Upper lobe of right lung (tissue), 1 donor: ENCODE data around the gene MACROD1. TPM values are rescaled to one million over a fixed set of nuclear protein-coding genes. Genes with fewer than 3 reads are reported as not detected.
A peak's percentile ranks its signal among the peaks of the same experiment; 100 is the strongest.

Source experiments
- ATAC-seq: fragments of 200-7000 bp; cut with Tn5 transposase; one replicate; pipeline ENCODE4 v1.9.1; 2020; ENCODE audit warnings: mild to moderate bottlenecking, moderate library complexity
- DNase-seq: peaks from one replicate; pipeline ENCODE4 v3.0.0-alpha.2; 2020
- H3K27ac ChIP-seq: fragments of 200-600 bp; one replicate; pipeline ENCODE4 v1.8.0; 2022
- H3K27me3 ChIP-seq: fragments of 200-600 bp; one replicate; pipeline ENCODE4 v1.8.0; 2022; ENCODE audit warnings: mild to moderate bottlenecking
- H3K36me3 ChIP-seq: fragments of 200-600 bp; one replicate; pipeline ENCODE4 v1.8.0; 2022
- H3K4me1 ChIP-seq: fragments of 200-600 bp; one replicate; pipeline ENCODE4 v1.8.0; 2022
- H3K4me3 ChIP-seq: fragments of 200-600 bp; one replicate; pipeline ENCODE4 v1.8.0; 2022; ENCODE audit warnings: mild to moderate bottlenecking
- H3K9me3 ChIP-seq: fragments of 200-600 bp; one replicate; pipeline ENCODE4 v1.8.0; 2022
- CTCF ChIP-seq: fragments of 200-600 bp; IDR thresholded peaks from one replicate; pipeline ENCODE4 v1.8.0; 2022; ENCODE audit warnings: antibody characterized with exemption
- intact Hi-C: fragments of 100-400 bp; cut with DNase I; formaldehyde crosslinking; loops from one replicate; pipeline ENCODE4 v1.11.0; 2022
- total RNA-seq: library from RNA; stranded (reverse); fragmentation: NEBNext Ultra II Directional; extraction: Animal tissue kit (Norgen Biotek cat#: 25700); gene quantifications from one replicate; pipeline ENCODE4 v1.2.1, GENCODE V29; 2021
- donor health status: DM: no; HTN: yes; CAD: no; lungs with severe emphysema.

MACROD1 gene
- total RNA-seq, 1 donor from 2014 or later: 15.8 TPM

DNA sequence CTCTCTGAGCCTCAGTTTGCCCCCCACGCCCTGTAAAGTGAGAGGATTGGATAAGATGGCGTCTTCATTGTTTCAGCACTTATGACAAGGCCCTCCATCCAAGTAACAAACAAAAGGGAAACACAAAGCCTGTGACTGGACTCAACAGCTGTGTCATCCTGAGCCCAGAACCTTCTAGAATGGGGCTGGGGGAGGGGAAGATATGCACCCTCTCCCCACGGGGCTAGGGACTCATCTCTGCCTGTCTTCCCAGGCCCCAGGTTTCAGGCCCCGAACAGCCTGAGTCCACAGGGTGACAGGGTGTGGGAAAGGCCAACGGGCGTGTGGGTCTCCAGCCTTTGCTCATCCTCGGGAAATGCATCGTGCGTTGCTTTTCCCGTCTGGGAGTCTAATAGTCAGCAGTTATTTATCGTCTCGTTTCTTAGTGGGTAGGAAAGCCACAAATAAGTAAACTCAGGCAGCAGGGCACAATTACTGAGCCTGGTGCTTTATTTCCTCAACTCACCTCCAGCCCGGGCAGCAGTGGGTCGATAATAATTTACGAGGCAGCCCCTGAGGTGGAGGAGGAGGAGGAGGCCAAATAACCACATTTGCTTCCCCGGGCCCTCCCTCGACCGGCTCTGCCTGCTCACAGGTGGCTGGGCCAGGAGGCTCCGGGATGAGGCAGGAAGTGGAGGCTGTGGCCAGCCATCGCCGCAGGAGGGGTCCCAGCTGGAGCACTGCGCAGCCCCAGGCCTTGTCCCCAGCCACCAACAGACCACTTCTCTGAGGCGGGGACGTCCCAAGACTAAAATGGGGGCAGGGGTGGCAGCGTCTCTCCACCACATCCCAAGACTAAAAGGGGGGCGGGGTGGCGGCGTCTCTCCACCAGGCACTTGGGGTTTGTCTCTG is 75.8 kb downstream of the MACROD1 start:
- H3K4me1 ChIP-seq: peaks cover 10% of the 10 kb centered on the region
- H3K27me3 ChIP-seq: no peaks in the 10 kb centered on the region
- H3K9me3 ChIP-seq: no peaks in the 10 kb centered on the region
- TF ChIP-seq CTCF: no peak
- H3K36me3 ChIP-seq: no peaks in the 10 kb centered on the region
- ATAC-seq: no peak
- no peak overlapping the region for H3K27ac ChIP-seq
- intact Hi-C loops: no loop called here
- no peak for DNase-seq
- no peak overlapping the region for H3K4me3 ChIP-seq

DNA sequence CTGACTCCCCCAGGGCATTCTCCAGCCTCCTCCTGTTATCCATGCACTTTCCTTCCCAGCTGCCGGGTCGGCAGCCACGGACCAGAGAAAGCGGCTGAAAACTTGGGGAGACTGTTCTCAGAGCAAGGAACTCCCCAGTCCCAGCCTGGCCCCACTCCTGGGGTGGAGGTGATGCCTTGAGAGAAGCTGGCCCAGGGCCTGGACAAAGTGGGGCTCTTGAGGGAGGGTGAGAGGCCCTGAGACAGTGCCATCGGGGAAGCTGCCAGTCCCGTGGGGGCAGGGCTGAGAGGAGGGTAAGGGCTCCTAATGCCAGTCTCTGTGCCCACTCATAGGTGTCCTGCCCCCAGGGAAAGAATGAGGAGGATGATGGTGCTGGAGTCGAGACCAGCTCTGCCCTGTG is 76.4 kb downstream of the MACROD1 start:
- peak; percentile 78 for DNase-seq

GRCh38 chr11:64089027-64089360 is 76.9 kb downstream of the MACROD1 start:
- peak; percentile 27 for ATAC-seq
- no peak overlapping the region for H3K27ac ChIP-seq
- H3K4me1 ChIP-seq: peaks cover 3% of the 10 kb centered on the region
- no peak for TF ChIP-seq CTCF
- H3K27me3 ChIP-seq: no peaks in the 10 kb centered on the region
- no peaks in the 10 kb centered on the region for H3K36me3 ChIP-seq
- intact Hi-C loops: no loop called here
- no peaks in the 10 kb centered on the region for H3K9me3 ChIP-seq
- no peak overlapping the region for H3K4me3 ChIP-seq
- peak; percentile 79 for DNase-seq

More for the DNA sequence above, 76.4 kb downstream of the MACROD1 start:
- Histone ChIP-seq H3K9me3 (no peaks in the 10 kb centered on the region), H3K27me3 (no peaks in the 10 kb centered on the region), H3K4me1 (peaks cover 6% of the 10 kb centered on the region), H3K27ac (no peak overlapping the region), H3K36me3 (no peaks in the 10 kb centered on the region), H3K4me3 (no peak overlapping the region)
- intact Hi-C loops: no loop called here
- peak; percentile 18 for ATAC-seq
- no peak for TF ChIP-seq CTCF

GRCh38 chr11:64088162-64089026 is 77.5 kb downstream of the MACROD1 start:
- H3K36me3 ChIP-seq: no peaks in the 10 kb centered on the region
- no peaks in the 10 kb centered on the region for H3K27me3 ChIP-seq
- peak; percentile 55 for ATAC-seq
- no peaks in the 10 kb centered on the region for H3K9me3 ChIP-seq
- no peak overlapping the region for H3K27ac ChIP-seq
- H3K4me3 ChIP-seq: no peak overlapping the region
- no peak for DNase-seq
- intact Hi-C loops: no loop called here
- no peaks in the 10 kb centered on the region for H3K4me1 ChIP-seq
- TF ChIP-seq CTCF: peak; percentile 36

GRCh38 chr11:64086258-64087123 is 79.4 kb downstream of the MACROD1 start:
- H3K27ac ChIP-seq: no peak overlapping the region

More at GRCh38 chr11:64086258-64087123, 79.4 kb downstream of the MACROD1 start:
- no peak for DNase-seq
- Histone ChIP-seq H3K36me3 (no peaks in the 10 kb centered on the region), H3K9me3 (no peaks in the 10 kb centered on the region), H3K4me3 (no peak overlapping the region), H3K27me3 (no peaks in the 10 kb centered on the region), H3K4me1 (no peaks in the 10 kb centered on the region)
- ATAC-seq: no peak
- no peak for TF ChIP-seq CTCF
- intact Hi-C loops: no loop called here
